ENCODE measurements around the gene ZNF211.

ZNF211 gene

DNA sequence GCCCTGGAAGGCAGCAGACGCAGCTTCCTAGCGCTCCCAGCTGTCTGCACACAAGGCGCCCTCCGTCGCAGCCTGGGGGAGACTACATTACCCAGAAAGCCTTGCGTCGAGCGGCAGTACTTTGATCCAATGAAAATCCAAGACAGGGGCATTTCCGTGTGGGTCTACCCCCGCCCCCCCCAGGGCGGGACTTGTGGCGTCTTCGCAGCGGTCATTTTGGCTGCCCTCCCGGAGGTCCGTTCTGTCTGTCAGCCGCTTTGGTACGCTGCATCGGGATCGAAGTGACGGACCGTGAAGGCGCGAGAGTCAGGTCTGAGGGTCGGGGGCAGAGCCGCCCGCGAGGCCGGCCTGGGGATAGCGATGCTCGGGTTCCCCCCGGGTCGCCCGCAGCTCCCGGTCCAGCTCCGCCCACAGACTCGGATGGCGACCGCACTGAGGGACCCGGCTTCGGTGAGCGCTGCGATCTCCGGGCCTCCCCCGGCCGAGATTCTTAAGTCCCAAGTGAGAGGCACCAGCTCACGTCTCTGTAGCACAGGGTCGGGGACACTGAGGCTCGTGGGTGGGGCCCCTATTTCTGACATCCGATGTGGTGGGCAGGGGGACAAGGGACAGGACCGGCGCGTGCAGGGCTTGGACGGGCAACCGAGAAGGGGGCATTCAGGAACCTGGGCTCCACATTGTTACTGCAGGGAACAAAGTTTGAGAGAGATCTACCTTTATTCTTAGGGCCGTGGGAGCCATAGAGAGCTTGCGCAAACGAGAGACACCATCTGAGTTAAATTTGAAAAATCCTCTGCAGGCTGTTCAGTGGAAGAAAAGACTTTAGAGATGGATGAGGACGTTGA lies at the start of gene ZNF211:
Gene ZNF211, plus strand, starts transcription at position 182 of the 845 bp plus-strand sequence. Its CDS starts 179 bp downstream, at position 361.
- peak; percentile 91 for DNase-seq

DNA sequence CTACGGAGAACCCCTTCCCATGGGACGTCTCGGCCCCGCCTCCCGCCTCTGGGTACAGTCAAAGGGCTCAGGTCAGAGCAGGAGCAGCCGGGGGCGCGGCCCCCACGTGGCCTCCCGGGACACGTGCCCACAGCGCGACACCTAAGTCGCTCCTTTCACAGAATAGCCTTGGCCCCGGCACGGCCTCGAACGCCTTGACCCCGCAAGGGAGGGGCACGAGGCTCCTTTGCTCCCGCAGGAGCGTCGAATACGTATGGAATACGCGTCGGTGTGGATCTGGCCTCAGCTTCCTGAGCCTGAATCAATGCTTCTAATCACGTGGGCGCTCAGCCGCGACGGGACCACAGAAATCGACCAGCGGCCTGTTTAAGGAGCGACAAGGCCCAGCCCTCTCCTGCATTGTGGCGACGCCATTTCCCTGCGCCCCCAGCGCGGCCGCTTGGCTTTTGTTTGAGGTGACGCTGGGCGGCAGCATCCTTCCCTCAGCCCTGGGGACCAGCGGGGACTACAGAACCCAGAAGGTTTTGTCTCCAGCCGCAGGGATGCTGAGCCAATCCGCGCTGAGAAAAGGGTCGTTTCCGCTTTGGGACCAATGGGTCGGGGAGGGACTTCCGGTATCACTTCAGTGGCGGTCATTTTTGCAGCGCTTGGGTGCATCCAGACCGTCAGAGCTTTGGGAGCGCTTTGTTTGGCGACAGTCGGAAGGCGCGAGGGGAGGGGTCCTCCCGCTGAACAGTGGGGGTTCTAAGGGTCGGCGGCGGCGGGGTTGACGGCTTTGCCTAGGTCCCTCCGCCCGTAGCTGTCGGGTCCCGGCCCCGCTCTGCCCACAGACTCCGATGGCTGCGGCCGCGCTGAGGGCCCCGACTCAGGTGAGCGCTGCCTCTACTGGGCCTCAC lies 49.2 kb upstream of the ZNF211 start, which contains the start of gene ZIK1:
Gene ZIK1, plus strand, starts transcription at position 625 of the 896 bp plus-strand sequence. Its CDS starts 212 bp downstream, at position 837.
- peak; percentile 6 for DNase-seq

DNA sequence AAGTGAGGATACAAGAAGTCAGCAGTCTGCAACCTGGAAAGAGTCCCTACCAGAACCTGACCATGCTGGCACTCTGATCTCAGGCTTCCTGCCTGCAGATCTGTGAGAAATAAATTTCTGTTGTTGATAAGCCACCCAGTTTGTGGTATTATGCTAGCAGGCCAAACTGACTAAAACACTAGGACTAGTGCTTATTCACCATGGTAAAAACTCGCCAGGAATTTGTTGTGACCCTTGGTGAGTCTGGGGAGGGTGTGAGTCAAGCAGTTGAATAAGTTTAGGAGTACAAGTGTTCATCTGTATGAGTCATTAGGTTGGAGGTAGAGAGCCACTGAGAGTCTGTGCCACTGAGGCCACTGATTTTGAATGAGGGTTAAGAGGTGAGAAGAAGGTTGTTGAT lies 45.4 kb upstream of the ZNF211 start:
- DNase-seq = no peak

DNA sequence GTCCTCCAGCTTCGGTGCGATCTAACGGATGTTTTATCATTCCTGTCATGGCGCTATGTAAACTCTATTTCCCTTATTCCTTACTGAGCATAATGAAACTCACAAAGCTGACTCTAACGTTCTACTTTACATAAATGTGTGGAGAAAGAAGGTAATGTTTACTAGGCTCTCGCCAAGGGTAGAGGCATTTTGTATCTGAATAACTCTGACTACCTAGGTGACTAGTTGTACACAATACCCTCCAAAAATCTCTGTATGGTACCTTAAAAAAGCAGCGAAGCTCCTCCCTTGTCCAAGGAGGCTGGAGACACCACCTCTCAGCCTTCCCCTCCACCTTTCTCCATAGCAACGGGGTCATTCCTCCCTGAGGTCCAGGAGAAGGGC lies 33.6 kb upstream of the ZNF211 start:
- DNase-seq = no peak

DNA sequence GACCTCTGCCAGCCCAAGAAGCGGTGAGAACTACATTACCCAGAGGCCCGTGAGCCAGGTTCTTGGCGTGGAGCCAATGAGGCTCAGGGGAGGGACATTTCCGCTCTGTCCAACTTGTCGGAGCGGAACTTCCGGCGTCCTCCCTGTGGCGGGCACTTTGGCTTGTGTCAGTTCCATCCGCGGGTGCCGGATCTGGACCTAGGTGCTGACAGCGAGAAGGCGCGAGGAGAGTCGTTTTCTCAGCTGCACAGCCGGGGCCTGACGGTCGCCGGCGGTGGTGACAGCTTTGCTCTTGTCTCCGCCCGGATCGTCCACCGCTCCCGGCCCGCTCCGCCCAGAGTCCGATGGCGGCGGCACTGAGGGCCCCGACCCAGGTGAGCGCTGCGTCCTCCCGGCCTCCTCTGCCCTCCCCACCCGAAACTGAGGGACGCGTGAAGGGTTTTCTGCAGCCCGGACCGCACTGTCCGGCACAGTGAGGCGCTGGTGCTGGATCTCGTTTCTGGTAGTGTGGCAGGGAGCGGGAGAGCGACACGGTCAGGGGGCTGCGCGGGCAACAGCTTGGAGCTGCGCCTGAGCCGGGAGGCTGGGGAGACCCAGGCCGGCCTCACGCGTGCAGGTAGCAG lies 33.1 kb upstream of the ZNF211 start, which contains the start of gene ZNF530:
Gene ZNF530, plus strand, starts transcription at position 125 of the 623 bp plus-strand sequence. CDS start 4,461 bp downstream, outside the sequence.
- peak; percentile 92 for DNase-seq

DNA sequence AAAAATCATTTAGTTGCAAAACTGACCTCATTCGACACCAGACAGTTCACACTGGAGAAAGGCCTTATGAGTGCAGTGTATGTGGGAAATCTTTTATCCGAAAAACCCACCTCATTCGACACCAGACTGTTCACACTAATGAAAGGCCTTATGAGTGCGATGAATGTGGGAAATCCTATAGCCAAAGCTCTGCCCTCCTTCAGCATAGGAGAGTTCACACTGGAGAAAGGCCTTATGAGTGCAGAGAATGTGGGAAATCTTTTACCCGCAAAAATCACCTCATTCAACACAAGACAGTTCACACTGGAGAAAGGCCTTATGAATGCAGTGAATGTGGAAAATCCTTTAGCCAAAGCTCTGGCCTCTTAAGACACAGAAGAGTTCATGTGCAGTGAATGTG lies 26.0 kb upstream of the ZNF211 start:
- DNase-seq = no peak

DNA sequence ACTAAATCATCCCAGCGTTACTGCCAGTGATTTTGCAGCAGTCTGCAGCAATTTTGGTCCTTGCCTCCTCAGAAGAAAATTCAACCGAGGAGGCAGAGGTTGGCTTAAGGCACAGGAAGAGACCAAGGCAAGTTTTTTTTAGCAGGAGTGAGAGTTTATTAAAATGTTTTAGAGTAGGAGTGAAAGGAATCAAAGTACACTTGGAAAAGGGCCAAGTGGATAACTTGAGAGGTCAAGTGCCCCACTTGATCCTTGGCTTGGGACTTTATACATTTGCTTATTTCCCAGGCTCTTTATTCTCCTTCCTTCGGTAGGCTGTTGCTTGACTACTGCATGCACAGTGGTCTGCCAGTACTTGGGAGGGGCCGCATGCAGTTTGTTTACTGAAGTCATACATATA lies 21.9 kb upstream of the ZNF211 start:
- no peak for DNase-seq

DNA sequence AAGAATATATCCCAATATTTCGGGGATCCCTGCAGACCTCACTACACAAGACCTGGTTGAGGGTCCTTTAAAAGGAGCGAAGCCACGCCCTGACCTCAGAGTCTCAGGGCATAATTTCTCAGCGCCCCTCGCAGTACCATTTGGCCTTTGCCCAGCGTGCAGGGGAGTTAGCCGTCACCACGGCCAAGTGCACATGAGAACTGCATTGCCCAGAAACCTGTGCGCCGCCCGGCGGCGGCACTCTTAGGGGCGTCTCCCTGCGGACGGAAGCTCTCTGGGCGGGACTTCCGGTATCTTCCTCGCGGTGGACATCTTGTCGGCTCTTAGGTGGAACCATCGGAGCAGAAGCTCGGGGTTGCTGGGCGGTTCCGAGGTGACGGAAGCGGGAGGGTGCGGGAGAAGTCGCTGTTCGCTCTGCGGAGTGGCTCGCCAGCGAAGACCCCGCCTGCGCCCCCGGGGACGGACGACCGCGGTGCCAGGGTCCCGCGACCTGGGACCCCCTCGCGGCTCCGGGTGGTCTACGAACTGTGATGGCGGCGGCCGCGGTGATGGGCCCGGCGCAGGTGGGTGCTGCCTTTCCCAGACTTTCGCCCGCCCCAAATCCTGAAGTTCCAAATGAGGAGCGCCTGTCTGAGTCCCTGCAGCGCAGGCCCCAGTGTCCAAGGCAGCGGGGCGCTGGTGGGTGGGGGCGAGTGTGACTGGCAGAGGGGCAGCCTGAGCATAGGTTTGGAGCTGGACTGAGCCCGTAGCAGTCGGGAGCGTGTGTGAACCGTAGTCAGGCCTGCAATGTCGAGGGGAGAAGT lies 18.8 kb upstream of the ZNF211 start, which contains the start of gene ZNF134:
Gene ZNF134, plus strand, starts transcription at position 302 of the 803 bp plus-strand sequence. CDS start 5,227 bp downstream, outside the sequence.
- peak; percentile 90 for DNase-seq

DNA sequence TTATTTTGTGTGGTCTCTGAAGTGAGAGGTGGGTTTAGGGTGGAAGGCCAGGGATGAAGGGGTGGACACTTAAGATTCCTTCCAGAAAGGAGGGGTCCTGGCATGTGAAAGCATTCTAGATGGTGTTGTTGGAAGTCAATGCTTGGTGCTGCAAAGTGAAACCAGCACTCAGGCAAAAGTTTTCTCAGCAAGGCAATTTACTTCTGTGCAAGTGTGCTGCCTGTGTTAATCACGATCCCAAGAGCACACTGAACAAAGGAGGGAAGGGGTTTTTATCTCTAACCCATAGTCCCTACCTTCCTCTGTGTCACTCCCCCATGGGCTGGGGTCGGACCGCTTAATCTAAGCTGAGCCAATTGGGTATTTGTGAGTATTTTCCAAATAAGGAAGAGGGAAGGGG lies 17.6 kb upstream of the ZNF211 start:
- no peak for DNase-seq

DNA sequence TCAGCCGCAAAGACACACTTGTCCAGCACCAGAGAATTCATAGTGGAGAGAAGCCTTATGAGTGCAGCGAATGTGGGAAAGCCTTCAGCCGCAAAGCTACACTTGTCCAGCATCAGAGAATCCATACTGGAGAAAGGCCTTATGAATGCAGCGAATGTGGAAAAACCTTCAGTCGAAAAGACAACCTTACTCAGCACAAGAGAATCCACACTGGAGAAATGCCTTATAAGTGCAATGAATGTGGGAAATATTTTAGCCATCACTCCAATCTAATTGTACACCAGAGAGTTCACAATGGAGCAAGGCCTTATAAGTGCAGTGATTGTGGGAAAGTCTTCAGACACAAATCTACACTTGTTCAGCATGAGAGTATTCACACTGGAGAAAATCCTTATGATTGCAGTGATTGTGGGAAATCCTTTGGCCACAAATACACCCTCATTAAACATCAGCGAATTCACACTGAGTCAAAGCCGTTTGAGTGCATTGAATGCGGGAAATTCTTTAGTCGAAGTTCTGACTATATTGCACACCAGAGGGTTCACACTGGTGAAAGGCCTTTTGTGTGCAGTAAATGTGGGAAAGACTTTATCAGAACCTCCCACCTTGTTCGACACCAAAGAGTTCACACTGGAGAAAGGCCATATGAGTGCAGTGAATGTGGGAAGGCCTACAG lies 12.2 kb upstream of the ZNF211 start:
- DNase-seq = no peak

DNA sequence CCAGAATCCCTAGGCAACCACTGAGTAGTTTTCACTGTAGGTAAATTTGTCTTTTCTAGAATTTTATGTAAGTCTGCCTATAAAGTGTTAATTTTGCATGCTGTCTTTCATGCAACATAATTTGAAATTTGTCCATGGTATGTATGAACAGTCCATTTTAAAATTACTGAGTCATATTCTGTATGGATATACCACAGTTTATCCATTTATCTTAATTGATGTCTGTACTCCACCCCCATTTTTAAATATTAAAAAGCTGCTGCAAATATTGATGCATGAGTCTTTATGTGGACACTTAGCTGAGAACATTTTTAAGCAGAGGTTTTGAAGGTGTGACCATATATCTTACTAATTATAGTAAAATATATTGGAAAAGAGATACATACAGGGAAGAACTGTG lies 9.9 kb upstream of the ZNF211 start:
- no peak for DNase-seq

DNA sequence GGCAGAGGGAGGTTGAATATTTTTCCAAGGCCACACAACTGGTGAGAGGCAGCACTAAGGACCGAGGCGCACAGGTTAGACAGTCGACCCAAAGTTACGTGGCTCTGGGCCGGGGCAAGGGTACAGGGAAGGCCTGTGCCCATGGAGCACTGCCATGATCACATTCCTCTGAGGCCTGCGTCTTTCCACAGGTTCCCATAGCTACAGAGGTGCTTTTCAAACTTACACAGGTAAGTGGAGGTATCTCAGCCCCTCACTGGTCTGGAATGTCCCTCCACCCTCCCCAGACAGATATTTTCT lies 814 bp downstream of the ZNF211 start:
- no peak for DNase-seq

DNA sequence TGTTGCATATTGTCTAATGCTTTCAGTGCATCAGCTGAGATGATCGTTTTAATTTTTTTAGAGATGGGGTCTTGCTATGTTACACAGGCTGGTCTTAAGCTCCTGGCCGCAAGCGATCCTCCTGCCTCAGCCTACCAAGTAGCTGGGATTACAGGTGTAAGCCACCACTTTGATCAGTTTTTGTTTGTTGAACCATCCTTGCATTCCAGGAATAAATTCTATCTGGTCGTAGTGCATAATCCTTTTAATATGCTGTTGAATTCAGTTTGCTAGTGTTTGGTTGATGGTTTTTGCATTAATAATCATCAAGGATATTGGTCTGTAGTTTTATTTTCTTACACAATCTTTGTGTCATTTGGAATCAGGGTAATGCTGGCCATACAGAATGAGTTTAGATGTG lies 4.4 kb downstream of the ZNF211 start:
- DNase-seq = no peak

DNA sequence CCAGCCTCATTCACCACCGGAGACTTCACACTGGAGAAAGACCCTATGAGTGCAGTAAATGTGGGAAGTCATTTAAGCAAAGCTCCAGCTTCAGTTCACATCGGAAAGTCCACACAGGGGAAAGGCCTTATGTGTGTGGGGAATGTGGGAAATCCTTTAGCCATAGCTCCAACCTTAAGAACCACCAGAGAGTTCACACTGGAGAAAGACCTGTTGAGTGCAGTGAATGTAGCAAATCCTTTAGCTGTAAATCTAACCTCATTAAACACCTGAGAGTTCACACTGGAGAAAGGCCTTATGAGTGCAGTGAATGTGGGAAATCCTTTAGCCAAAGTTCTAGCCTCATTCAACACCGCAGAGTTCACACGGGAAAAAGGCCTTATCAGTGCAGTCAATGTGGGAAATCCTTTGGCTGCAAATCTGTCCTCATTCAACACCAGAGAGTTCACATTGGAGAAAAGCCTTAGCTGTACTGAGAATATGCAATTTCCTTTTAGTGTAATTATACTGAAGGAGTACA lies 8.8 kb downstream of the ZNF211 start:
- DNase-seq = no peak

DNA sequence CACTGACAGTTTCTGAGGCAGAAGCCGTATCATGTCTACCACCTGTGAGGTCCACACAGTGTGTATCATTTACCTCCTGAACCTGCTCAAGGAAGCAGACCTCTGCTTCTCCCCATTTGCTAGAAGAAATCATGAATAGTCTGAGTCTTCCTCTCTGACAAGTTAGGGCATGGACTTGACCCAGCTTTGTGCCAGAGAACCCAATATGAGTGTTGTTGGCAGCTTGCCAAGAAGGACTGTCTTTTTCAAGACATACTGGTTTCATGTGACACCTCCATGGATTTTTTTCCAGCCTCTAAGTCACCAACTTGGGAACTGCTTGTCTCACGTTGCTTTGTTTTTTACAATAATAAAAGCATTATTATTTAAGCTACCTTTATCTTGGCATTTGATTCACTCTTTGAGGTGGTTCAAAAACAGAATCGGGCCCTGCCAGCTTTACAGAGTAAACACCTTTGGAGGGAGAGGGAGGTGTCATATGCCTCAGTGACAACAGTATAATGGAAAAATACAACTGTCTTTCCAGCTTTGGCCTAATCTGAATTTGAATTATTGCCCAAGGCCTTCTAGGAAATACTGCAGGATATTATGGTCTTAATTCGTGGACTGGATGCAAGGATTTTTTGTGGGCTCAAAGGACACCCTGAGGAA lies 9.6 kb downstream of the ZNF211 start:
- peak; percentile 20 for DNase-seq

DNA sequence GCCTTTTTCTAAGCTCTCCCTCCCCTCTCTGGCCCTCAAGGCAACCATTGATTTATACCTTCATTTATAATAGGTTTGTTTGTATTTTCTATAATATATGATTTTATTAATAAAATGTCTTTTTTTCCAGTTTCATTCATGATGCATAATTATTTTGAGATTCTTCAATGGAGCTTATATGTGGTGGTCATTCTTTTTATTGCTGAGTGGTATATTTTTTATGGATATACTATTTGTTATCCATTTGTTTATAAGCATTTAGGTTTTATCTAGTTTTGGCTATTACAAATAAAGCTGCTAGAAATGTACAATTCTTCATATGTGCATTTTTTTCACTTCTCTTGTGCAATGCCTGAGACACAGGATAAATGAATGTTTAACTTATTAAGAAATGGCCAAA lies 10.8 kb downstream of the ZNF211 start:
- DNase-seq = no peak

DNA sequence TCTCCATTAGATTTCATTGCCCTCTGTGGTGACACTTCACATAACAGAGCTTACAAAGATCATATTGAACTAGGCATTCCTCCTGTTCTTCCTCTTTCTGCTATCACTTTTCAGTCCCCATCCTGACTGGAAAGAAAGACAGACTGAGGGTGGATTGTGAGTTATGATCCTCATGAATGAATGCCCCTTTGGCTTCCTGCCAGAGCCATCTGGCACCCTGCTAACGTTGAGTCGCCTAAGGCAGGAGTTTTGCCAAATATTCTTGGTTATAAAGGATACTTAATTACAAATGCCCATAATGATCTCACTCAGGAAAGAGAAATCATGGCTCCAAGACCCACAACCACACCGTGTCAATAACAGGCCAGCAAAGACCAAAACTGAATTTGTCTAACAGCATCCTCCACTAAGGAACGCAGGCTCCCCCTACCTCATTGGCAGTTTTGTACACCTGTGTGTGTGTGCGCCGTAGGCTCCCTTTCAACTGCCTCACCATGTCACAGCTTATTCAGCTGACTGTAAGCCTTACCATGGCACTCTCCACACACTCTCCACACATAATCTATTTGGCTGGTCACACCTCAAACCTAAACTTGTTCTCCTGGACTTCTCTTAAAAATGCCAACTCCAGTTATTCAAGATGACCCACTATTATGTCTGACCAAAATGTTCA lies 15.5 kb downstream of the ZNF211 start:
- DNase-seq = peak; percentile 4

DNA sequence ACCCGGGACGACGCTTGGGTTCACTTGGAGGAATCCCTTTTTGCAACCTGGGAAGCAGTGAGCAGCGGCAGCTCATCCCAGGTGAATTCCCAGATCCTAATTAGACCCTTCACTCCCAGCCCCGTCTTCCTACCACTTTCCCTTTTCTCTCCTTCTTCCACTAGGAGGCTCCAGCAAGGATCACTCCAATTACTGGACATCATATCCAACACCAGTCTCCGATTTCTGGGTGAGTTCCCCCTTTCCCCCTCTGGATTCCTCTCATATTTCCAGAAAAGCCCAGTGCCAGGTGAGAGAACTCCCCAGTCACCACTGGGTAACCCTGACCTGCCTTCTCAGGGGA lies 18.7 kb downstream of the ZNF211 start:
- no peak for DNase-seq

DNA sequence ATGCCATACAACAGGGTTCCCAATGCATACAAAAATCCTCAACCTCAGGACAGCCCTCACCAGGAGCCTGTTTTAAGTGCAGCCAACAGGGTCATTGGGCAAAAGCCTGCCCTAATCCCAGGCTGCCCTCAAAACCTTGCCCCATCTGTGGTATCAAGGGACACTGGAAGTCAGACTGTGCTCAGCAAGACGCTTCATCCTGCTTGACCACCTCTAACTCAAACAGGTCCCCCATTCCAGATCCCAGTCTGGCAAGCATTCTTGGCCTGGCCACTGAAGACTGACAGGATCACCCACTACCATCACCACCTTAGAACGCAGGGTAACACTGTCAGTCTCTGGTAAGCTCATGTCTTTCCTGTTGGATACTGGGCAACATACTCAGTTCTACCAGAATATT lies 20.7 kb downstream of the ZNF211 start:
- no peak for DNase-seq

DNA sequence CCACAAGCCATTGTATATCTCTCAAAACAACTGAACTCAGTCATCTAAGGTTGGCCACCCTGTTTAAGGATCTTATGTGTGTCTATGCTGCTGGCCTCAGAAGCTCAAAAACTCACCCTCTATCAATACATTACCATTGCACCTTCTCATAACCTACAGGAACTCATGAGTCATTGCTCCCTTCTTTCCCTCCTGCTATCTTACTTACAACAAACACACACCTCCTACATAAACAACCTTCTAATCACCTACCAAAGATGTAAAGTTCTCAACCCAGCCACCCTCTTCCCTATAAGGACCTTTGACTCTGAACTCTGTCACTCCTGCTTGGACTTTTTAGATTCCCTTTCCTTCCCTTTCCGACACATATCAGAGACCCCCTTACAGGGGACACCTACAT lies 22.5 kb downstream of the ZNF211 start:
- DNase-seq = no peak

DNA sequence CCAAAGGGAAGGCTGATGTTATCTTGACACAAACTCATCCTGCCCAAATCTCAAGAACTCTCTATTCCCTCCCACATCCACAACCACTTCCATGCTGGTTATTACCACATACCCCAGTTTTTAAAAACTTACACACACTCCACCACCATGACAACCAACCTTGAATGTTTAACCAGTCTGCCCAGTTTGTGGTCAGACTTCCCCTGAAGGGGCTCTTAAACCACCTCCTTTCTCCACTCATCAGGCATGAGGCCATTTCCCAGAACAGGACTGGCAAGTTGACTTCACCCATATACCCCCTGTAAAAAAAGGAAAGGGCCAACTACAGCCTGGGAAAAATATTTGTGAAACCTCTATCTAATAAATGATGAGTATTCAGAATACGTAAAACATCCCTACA lies 23.4 kb downstream of the ZNF211 start:
- DNase-seq = no peak
